ENCODE measurements around the gene LIN52. TPM values are rescaled to one million over a fixed set of nuclear protein-coding genes. Genes with fewer than 3 reads are reported as not detected.

LIN52 gene
- polyA plus RNA-seq, 3 donors: 2.9 to 7.2 (median 4.8) TPM

DNA sequence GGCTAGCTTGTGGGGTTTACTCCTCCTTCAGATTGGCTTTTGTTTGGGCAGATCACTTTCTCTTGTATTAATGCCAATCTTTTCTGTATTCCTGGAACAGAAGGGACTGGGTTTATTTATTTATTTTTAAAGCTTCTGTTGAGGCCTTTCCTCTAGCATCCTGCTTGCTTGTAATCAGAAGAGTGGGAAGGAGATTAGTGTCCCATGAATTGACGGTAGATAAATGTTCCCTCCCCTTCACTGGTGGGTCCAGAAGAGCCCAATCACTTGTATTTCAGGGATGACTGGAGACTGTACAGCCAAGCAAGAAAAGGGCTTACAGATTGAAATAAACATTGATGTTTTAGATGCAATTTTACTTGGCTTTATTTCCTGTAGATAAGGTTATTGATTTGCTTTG lies 71.0 kb downstream of the LIN52 start:
- Histone ChIP-seq H3K9me3 (replicated peaks in 1 of 2; ENCODE audit: control insufficient read depth in 1 of 2, insufficient read depth in 1 of 2, low read length in 2 of 2) (no peaks in the 10 kb centered on the region), H3K27me3 (ENCODE audit: control insufficient read depth in 2 of 2, insufficient read depth in 2 of 2, low read length in 2 of 2) (no peaks in the 10 kb centered on the region), H3K36me3 (replicated peaks in 1 of 2; ENCODE audit: control insufficient read depth in 1 of 2, insufficient read depth in 2 of 2, low read length in 2 of 2) (peaks cover 0 to 4% of the 10 kb centered on the region in 2 donors), H3K79me2 (ENCODE audit: insufficient read depth, low read length) (no peaks in the 10 kb centered on the region), H3K9ac (ENCODE audit: insufficient read depth, low read length, poor library complexity, severe bottlenecking) (no peak overlapping the region), H3K4me3 (replicated peaks in 1 of 3; ENCODE audit: low read depth in 2 of 3, low read length in 3 of 3) (no peak overlapping the region), H3K27ac (ENCODE audit: low read depth in 1 of 2, low read length in 2 of 2) (no peak overlapping the region), H4K20me1 (ENCODE audit: insufficient read depth, low read length) (no peaks in the 10 kb centered on the region), H3K4me1 (ENCODE audit: control insufficient read depth in 1 of 2, insufficient read depth in 2 of 2, low read length in 2 of 2) (no peaks in the 10 kb centered on the region), H3K4me2 (replicated peaks; ENCODE audit: extremely low read depth, low read length, poor library complexity, severe bottlenecking) (no peak overlapping the region), H2AFZ (ENCODE audit: insufficient read depth, low read depth, low read length, poor library complexity, severe bottlenecking) (no peak overlapping the region)
- Mint-ChIP-seq H3K27me3 (ENCODE audit: low read depth in 3 of 3) (no peaks in the 10 kb centered on the region), H3K4me1 (peaks cover 3% of the 10 kb centered on the region), H3K9me3 (no peaks in the 10 kb centered on the region), H3K27ac (no peak overlapping the region), H3K4me3 (no peak overlapping the region), H3K36me3 (peaks cover 7 to 9% of the 10 kb centered on the region in 2 donors)
- intact Hi-C loops (cut with micrococcal nuclease): no loop called here
- no CpG with 5 or more reads among the region's 1 CpG for WGBS (ENCODE audit: insufficient coverage)
- no peak for TF ChIP-seq CTCF (IDR thresholded peaks at IDR 0.05)
- no peak for DNase-seq

DNA sequence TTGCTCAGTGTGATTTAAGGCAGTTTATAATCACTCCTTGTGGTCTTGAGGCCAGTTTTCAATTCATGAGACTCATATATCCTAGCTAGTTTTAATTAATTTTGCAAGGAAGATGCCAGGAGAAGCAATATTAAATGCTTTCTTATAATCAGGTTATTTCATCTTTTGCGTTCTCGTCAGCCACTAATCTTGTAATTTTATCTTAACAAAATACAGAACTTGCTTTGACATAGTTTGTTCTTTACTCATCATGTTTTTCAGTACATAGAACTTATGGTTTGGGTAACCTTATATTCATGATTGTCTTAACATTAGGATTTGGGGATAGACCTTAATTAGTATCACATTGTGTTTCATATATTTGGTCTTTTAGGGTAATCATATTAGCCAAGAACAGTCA lies 76.0 kb downstream of the LIN52 start:
- Histone ChIP-seq H3K27me3 (ENCODE audit: control insufficient read depth in 2 of 2, insufficient read depth in 2 of 2, low read length in 2 of 2) (no peaks in the 10 kb centered on the region), H4K20me1 (ENCODE audit: insufficient read depth, low read length) (no peaks in the 10 kb centered on the region), H3K36me3 (replicated peaks in 1 of 2; ENCODE audit: control insufficient read depth in 1 of 2, insufficient read depth in 2 of 2, low read length in 2 of 2) (peaks cover 0 to 4% of the 10 kb centered on the region in 2 donors), H3K27ac (ENCODE audit: low read depth in 1 of 2, low read length in 2 of 2) (no peak overlapping the region), H3K4me2 (replicated peaks; ENCODE audit: extremely low read depth, low read length, poor library complexity, severe bottlenecking) (no peak overlapping the region), H3K9me3 (replicated peaks in 1 of 2; ENCODE audit: control insufficient read depth in 1 of 2, insufficient read depth in 1 of 2, low read length in 2 of 2) (no peaks in the 10 kb centered on the region), H3K4me3 (replicated peaks in 1 of 3; ENCODE audit: low read depth in 2 of 3, low read length in 3 of 3) (no peak overlapping the region), H2AFZ (ENCODE audit: insufficient read depth, low read depth, low read length, poor library complexity, severe bottlenecking) (no peak overlapping the region), H3K4me1 (ENCODE audit: control insufficient read depth in 1 of 2, insufficient read depth in 2 of 2, low read length in 2 of 2) (no peaks in the 10 kb centered on the region), H3K9ac (ENCODE audit: insufficient read depth, low read length, poor library complexity, severe bottlenecking) (no peak overlapping the region), H3K79me2 (ENCODE audit: insufficient read depth, low read length) (no peaks in the 10 kb centered on the region)
- peaks cover 0 to 3% (median 0%) of the 10 kb centered on the region in 7 donors for H3K9me3 Mint-ChIP-seq
- peaks cover 26 to 31% of the 10 kb centered on the region in 2 donors for H3K36me3 Mint-ChIP-seq
- intact Hi-C loops (cut with micrococcal nuclease): no loop called here
- H3K27me3 Mint-ChIP-seq (ENCODE audit: low read depth in 3 of 3): no peaks in the 10 kb centered on the region
- TF ChIP-seq CTCF (IDR thresholded peaks at IDR 0.05): no peak
- H3K4me1 Mint-ChIP-seq: no peaks in the 10 kb centered on the region
- DNase-seq: no peak
- WGBS (ENCODE audit: insufficient coverage): no CpG with 5 or more reads among the region's 2 CpGs
- no peak overlapping the region for H3K4me3 Mint-ChIP-seq
- H3K27ac Mint-ChIP-seq: no peak overlapping the region

Data from CD14-positive monocyte (primary cell).